Activated CD8-positive, alpha-beta T cell treated with anti-CD3 and anti-CD28 coated beads for 36 hours (primary cell): ENCODE results near the gene IQCM. TPM values are rescaled to one million over a fixed set of nuclear protein-coding genes. Genes with fewer than 3 reads are reported as not detected.

Experiments
- ATAC-seq: fragments of 200-7000 bp; cut with Tn5 transposase; one replicate; pipeline ENCODE4 v1.10.0; 2021; ENCODE audit warnings: mild to moderate bottlenecking, moderate library complexity
- CTCF ChIA-PET: fragments of 350-600 bp; sonication (Branson Sonifier 250); formaldehyde crosslinking; loops from one replicate; lab custom pipeline; 2021; ENCODE audit warnings: antibody characterized with exemption; lab: Charles Lee
- POLR2A ChIA-PET: fragments of 350-600 bp; sonication (Branson Sonifier 250); formaldehyde crosslinking; loops from one replicate; lab custom pipeline; 2021; ENCODE audit warnings: antibody characterized with exemption; lab: Charles Lee
- DNase-seq: peaks from one replicate; pipeline ENCODE4 v3.0.0-alpha.2; 2020
- H3K27ac Mint-ChIP-seq: one replicate; pipeline ENCODE4 v1.8.0; 2021; ENCODE audit warnings: mild to moderate bottlenecking, mixed read lengths
- H3K27me3 Mint-ChIP-seq: one replicate; pipeline ENCODE4 v1.8.0; 2021; ENCODE audit warnings: mixed read lengths
- H3K36me3 Mint-ChIP-seq: one replicate; pipeline ENCODE4 v1.8.0; 2021; ENCODE audit warnings: low read depth, mixed read lengths
- H3K4me1 Mint-ChIP-seq: one replicate; pipeline ENCODE4 v1.8.0; 2021; ENCODE audit warnings: low read depth, mixed read lengths
- H3K4me3 Mint-ChIP-seq: one replicate; pipeline ENCODE4 v1.8.0; 2021; ENCODE audit warnings: mild to moderate bottlenecking, moderate library complexity, mixed read lengths
- H3K9me3 Mint-ChIP-seq: one replicate; pipeline ENCODE4 v1.8.0; 2021; ENCODE audit warnings: mixed read lengths
- CTCF ChIP-seq: fragments of 200-600 bp; IDR thresholded peaks from one replicate; pipeline ENCODE4 v1.8.0; 2022; ENCODE audit warnings: antibody characterized with exemption, mild to moderate bottlenecking
- intact Hi-C: fragments of 100-400 bp; cut with micrococcal nuclease; formaldehyde crosslinking; loops from one replicate; pipeline ENCODE4 v1.10.0; 2022
- total RNA-seq, 2 experiments: library from RNA; stranded (reverse); gene quantifications; one replicate each; pipeline ENCODE4 v1.2.3, GENCODE V29; 2021

IQCM gene
- total RNA-seq, 2 experiments from 2014 or later: not detected

GRCh38 chr4:149836546-149836945 lies 20.9 kb upstream of the IQCM start:
- Mint-ChIP-seq H3K9me3 (no peaks in the 10 kb centered on the region), H3K4me3 (no peak overlapping the region), H3K27ac (no peak overlapping the region), H3K27me3 (no peaks in the 10 kb centered on the region), H3K4me1 (no peaks in the 10 kb centered on the region), H3K36me3 (no peaks in the 10 kb centered on the region)
- DNase-seq (no peak), ATAC-seq (no peak)
- ChIA-PET POLR2A (no interaction called here), CTCF (no interaction called here)
- TF ChIP-seq CTCF: no peak
- intact Hi-C loops: no loop called here

- CTCF ChIA-PET: no interaction called here
- POLR2A ChIA-PET: no interaction called here
- no peaks in the 10 kb centered on the region for H3K27me3 Mint-ChIP-seq
- no peak overlapping the region for H3K4me3 Mint-ChIP-seq
- intact Hi-C loops: no loop called here
- TF ChIP-seq CTCF: no peak
- no peaks in the 10 kb centered on the region for H3K36me3 Mint-ChIP-seq
- DNase-seq (no peak), ATAC-seq (no peak)
- no peak overlapping the region for H3K27ac Mint-ChIP-seq
- H3K4me1 Mint-ChIP-seq: no peaks in the 10 kb centered on the region
- H3K9me3 Mint-ChIP-seq: no peaks in the 10 kb centered on the region
These were observed 19.6 kb upstream of the IQCM start for GRCh38 chr4:149835280-149835679.

- no peak for TF ChIP-seq CTCF
- H3K27ac Mint-ChIP-seq: no peak overlapping the region
- ChIA-PET POLR2A (no interaction called here), CTCF (no interaction called here)
- H3K4me3 Mint-ChIP-seq: no peak overlapping the region
- H3K4me1 Mint-ChIP-seq: no peaks in the 10 kb centered on the region
- H3K27me3 Mint-ChIP-seq: no peaks in the 10 kb centered on the region
- H3K36me3 Mint-ChIP-seq: no peaks in the 10 kb centered on the region
- DNase-seq (no peak), ATAC-seq (no peak)
- intact Hi-C loops: no loop called here
- H3K9me3 Mint-ChIP-seq: no peaks in the 10 kb centered on the region
These were observed 16.1 kb upstream of the IQCM start for GRCh38 chr4:149831656-149832208.

GRCh38 chr4:149830823-149831222 lies 15.2 kb upstream of the IQCM start:
- ChIA-PET CTCF (no interaction called here), POLR2A (no interaction called here)
- H3K4me3 Mint-ChIP-seq: no peak overlapping the region
- no peaks in the 10 kb centered on the region for H3K36me3 Mint-ChIP-seq
- H3K4me1 Mint-ChIP-seq: no peaks in the 10 kb centered on the region
- no peaks in the 10 kb centered on the region for H3K27me3 Mint-ChIP-seq
- H3K9me3 Mint-ChIP-seq: no peaks in the 10 kb centered on the region
- no peak for TF ChIP-seq CTCF
- DNase-seq (no peak), ATAC-seq (no peak)
- H3K27ac Mint-ChIP-seq: no peak overlapping the region
- intact Hi-C loops: no loop called here

- intact Hi-C loops: no loop called here
- TF ChIP-seq CTCF: no peak
- Mint-ChIP-seq H3K9me3 (no peaks in the 10 kb centered on the region), H3K27ac (no peak overlapping the region), H3K4me1 (no peaks in the 10 kb centered on the region), H3K4me3 (no peak overlapping the region), H3K27me3 (no peaks in the 10 kb centered on the region), H3K36me3 (no peaks in the 10 kb centered on the region)
- ChIA-PET CTCF (no interaction called here), POLR2A (no interaction called here)
- ATAC-seq: no peak
- DNase-seq: no peak
These were observed 9.7 kb upstream of the IQCM start for GRCh38 chr4:149825336-149825735.
